Measurements from ENCODE around the gene ZMIZ2. TPM values are rescaled to one million over a fixed set of nuclear protein-coding genes. Genes with fewer than 3 reads are reported as not detected.

ZMIZ2 gene
- total and polyA plus RNA-seq, 2 donors (not counting 1 experiment from before 2014, with no cell fraction given): 3.9 to 9.1 TPM

GRCh38 chr7:44814919-44815318 lies 66.3 kb downstream of the ZMIZ2 start:
- Histone ChIP-seq H3K79me2 (ENCODE audit: control insufficient read depth, insufficient read depth, low read length) (no peaks in the 10 kb centered on the region), H3K27me3 (ENCODE audit: control insufficient read depth, insufficient read depth, low read length) (no peaks in the 10 kb centered on the region), H3K4me3 (replicated peaks in 1 of 4; ENCODE audit: control extremely low read depth in 1 of 4, insufficient read depth in 1 of 4, low read depth in 3 of 4, low read length in 4 of 4) (no peak overlapping the region), H3K4me1 (ENCODE audit: control insufficient read depth, extremely low read depth, insufficient read depth, low read length) (no peaks in the 10 kb centered on the region), H4K20me1 (ENCODE audit: control insufficient read depth, extremely low read depth, insufficient read depth, low read length) (no peaks in the 10 kb centered on the region), H3K9ac (ENCODE audit: insufficient read depth, low read length) (no peak overlapping the region), H2AFZ (ENCODE audit: low read length) (no peak overlapping the region), H3K9me3 (ENCODE audit: control insufficient read depth, insufficient read depth, low read depth, low read length) (no peaks in the 10 kb centered on the region), H3K27ac (ENCODE audit: insufficient read depth, low read length) (no peak overlapping the region), H3K36me3 (ENCODE audit: control insufficient read depth, insufficient read depth, low read length) (no peaks in the 10 kb centered on the region), H3K4me2 (ENCODE audit: extremely low read depth, insufficient read depth, low read length) (no peak overlapping the region)
- TF ChIP-seq EZH2 (IDR thresholded peaks at IDR 0.05; ENCODE audit: low read length, missing control alignments) (no peak), CTCF (conservative IDR thresholded peaks at IDR 0.05 in 1 of 2, IDR thresholded peaks at IDR 0.05 in 1 of 2; ENCODE audit: low read depth in 1 of 2, low read length in 2 of 2) (no peak)
- no peak for DNase-seq (ENCODE audit: low read depth in 2 of 2)

DNA sequence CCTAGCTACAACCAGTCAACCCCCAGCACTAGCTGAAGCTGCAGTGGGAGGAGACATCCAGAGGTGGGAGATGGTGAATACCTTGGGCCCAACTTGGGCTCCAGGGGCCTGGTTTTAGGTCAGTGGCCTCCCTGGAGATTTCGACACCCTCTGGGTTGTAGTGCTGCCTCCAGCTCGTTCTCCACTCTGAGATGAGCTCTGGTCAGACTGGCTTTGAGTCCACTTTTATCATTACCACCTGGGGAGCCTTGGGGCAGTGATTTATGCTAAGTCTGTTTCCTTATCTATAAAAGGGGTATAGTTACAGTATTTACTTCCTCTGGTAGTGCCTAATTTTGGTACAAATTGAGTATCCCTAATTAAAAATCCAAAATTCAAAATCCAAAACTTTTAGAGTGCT lies 70.6 kb downstream of the ZMIZ2 start:
- Histone ChIP-seq H3K9me3 (ENCODE audit: control insufficient read depth, insufficient read depth, low read depth, low read length) (no peaks in the 10 kb centered on the region), H3K79me2 (ENCODE audit: control insufficient read depth, insufficient read depth, low read length) (no peaks in the 10 kb centered on the region), H4K20me1 (ENCODE audit: control insufficient read depth, extremely low read depth, insufficient read depth, low read length) (no peaks in the 10 kb centered on the region), H3K36me3 (ENCODE audit: control insufficient read depth, insufficient read depth, low read length) (no peaks in the 10 kb centered on the region), H3K4me2 (ENCODE audit: extremely low read depth, insufficient read depth, low read length) (no peak overlapping the region), H3K9ac (ENCODE audit: insufficient read depth, low read length) (no peak overlapping the region), H3K4me1 (ENCODE audit: control insufficient read depth, extremely low read depth, insufficient read depth, low read length) (no peaks in the 10 kb centered on the region), H3K27ac (ENCODE audit: insufficient read depth, low read length) (no peak overlapping the region), H3K4me3 (replicated peaks in 1 of 4; ENCODE audit: control extremely low read depth in 1 of 4, insufficient read depth in 1 of 4, low read depth in 3 of 4, low read length in 4 of 4) (no peak overlapping the region), H3K27me3 (ENCODE audit: control insufficient read depth, insufficient read depth, low read length) (no peaks in the 10 kb centered on the region), H2AFZ (ENCODE audit: low read length) (no peak overlapping the region)
- no peak for DNase-seq (ENCODE audit: low read depth in 2 of 2)
- TF ChIP-seq EZH2 (IDR thresholded peaks at IDR 0.05; ENCODE audit: low read length, missing control alignments) (no peak), CTCF (conservative IDR thresholded peaks at IDR 0.05 in 1 of 2, IDR thresholded peaks at IDR 0.05 in 1 of 2; ENCODE audit: low read depth in 1 of 2, low read length in 2 of 2) (no peak)

Other genes starting within 250 kb of the ZMIZ2 start
- gene NPC1L1, start 207.5 kb upstream of the ZMIZ2 start, total RNA-seq: under 0.01 TPM in 2 replicates
- gene NPC1L1, start 207.5 kb upstream of the ZMIZ2 start, polyA plus RNA-seq: 0.05 and 0.09 TPM in 2 replicates
- 38.3 and 44.4 TPM in 2 replicates for gene DDX56, start 174.9 kb upstream of the ZMIZ2 start, total RNA-seq
- gene DDX56, start 174.9 kb upstream of the ZMIZ2 start, polyA plus RNA-seq: 36.0 and 63.4 TPM in 2 replicates
- 74.7 and 101 TPM in 2 replicates for gene TMED4, start 166.6 kb upstream of the ZMIZ2 start, total RNA-seq
- gene TMED4, start 166.6 kb upstream of the ZMIZ2 start, polyA plus RNA-seq: 74.5 and 81.5 TPM in 2 replicates
- 40.8 and 69.2 TPM in 2 replicates for gene OGDH, start 142.2 kb upstream of the ZMIZ2 start, total RNA-seq
- gene OGDH, start 142.2 kb upstream of the ZMIZ2 start, polyA plus RNA-seq: 60.8 and 74.9 TPM in 2 replicates
- gene PPIA, start 47.8 kb downstream of the ZMIZ2 start, total RNA-seq: 940 and 1,161 TPM in 2 replicates
- gene PPIA, start 47.8 kb downstream of the ZMIZ2 start, polyA plus RNA-seq: 7,057 and 8,825 TPM in 2 replicates
- 121 and 230 TPM in 2 replicates for gene H2AZ2, start 99.2 kb downstream of the ZMIZ2 start, total RNA-seq
- 170 and 232 TPM in 2 replicates for gene H2AZ2, start 99.2 kb downstream of the ZMIZ2 start, polyA plus RNA-seq
- 15.2 TPM in 2 replicates for gene PURB, start 136.7 kb downstream of the ZMIZ2 start, total RNA-seq
- 11.0 and 11.1 TPM in 2 replicates for gene PURB, start 136.7 kb downstream of the ZMIZ2 start, polyA plus RNA-seq
- under 0.01 TPM in 2 replicates for gene MYO1G, start 230.2 kb downstream of the ZMIZ2 start, total RNA-seq
- 0.02 and 0.10 TPM in 2 replicates for gene MYO1G, start 230.2 kb downstream of the ZMIZ2 start, polyA plus RNA-seq